Measurements from ENCODE around the gene CDK9.

- TF ChIP-seq CTCF (IDR thresholded peaks at IDR 0.05) (no peak), SIN3A (IDR thresholded peaks at IDR 0.05; ENCODE audit: borderline replicate concordance, insufficient read depth, low read depth, low read length) (no peak), POLR2AphosphoS5 (IDR thresholded peaks at IDR 0.05; ENCODE audit: low read depth, low read length) (no peak), REST (IDR thresholded peaks at IDR 0.05; ENCODE audit: insufficient read depth in 1 of 2, low read depth in 2 of 2, low read length in 1 of 2) (no peak)
Measured at GRCh38 chr9:127754099-127755060, 31.5 kb upstream of the CDK9 start.
